HG03457 (cell line): Measurements from ENCODE around the gene ZBTB49.

Experiments
- ATAC-seq: cut with Tn5 transposase; IDR thresholded peaks from one replicate; pipeline ENCODE4 v1.9.1; 2021; ENCODE audit warnings: moderate number of reproducible peaks; ENCODE audit not compliant: unreplicated experiment

ZBTB49 gene

DNA sequence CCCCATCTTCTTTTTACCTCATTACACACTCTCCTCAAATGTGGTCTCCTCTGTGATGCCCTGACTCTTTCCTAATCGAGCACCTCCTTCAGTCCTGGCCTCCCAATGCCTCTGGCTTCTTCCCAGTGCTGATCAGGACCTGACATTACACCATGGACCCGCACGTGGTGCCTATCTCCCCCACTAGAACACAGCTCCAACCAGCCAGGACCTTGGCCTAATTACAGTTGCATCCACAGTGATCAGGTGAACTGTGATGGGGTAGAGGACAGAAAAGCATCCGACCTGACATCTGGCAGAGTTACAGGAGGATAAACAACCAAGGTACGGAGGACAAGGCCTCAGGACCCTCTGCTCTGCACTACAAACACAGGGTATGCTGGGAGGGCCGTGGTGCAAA is 12.5 kb upstream of the ZBTB49 start:
- no peak for ATAC-seq

- no peak for ATAC-seq
Measured at GRCh38 chr4:4281787-4282186, 8.3 kb upstream of the ZBTB49 start.

GRCh38 chr4:4284827-4285618 is 5.0 kb upstream of the ZBTB49 start:
- no peak for ATAC-seq

GRCh38 chr4:4288098-4288497 is 2.0 kb upstream of the ZBTB49 start:
- no peak for ATAC-seq

DNA sequence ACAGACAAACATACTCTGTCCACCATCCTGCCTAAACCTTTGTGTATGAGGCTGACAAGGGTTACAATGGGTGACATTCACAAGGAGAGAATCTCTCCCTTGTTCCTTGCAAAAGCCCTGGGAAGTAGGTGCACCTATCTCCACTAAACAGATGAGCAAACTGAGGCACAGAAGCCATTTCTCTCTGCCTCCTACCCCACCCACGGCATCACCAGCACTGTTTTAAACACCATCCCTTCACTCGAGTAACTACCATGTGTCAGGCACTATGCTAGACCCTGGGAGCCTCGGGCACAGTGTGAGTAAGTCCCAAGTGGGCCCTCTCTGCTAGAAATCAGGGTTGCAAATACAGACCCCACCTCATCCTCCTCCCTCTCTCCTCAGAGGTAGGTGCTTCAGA is 996 bp upstream of the ZBTB49 start:
- no peak for ATAC-seq

GRCh38 chr4:4289597-4289940 is 482 bp upstream of the ZBTB49 start:
- no peak for ATAC-seq

DNA sequence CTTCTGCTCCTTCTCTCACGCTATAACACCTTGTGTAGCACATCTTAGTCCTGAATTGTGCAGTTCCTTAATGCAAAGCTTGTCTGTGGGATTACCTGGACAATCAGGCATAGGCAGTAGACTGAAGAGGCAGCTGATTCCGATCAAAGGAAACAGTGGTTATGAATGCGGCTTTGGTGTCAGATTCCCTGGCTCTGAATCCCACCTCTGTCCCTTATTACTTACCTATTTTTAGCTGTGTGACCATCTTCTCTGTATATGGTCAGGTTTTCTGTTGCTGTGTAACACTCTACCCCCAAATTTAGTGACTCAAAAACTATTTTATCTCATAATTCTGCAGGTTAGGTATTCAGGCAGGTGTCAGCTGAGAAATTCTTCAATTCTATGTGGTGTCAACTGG is 3.2 kb downstream of the ZBTB49 start:
- ATAC-seq: no peak

- ATAC-seq: no peak
Measured at GRCh38 chr4:4296283-4296846, 6.3 kb downstream of the ZBTB49 start.

GRCh38 chr4:4299006-4299405 is 9.0 kb downstream of the ZBTB49 start:
- ATAC-seq: no peak

- ATAC-seq: no peak
Measured at GRCh38 chr4:4302001-4302400, 11.9 kb downstream of the ZBTB49 start.

DNA sequence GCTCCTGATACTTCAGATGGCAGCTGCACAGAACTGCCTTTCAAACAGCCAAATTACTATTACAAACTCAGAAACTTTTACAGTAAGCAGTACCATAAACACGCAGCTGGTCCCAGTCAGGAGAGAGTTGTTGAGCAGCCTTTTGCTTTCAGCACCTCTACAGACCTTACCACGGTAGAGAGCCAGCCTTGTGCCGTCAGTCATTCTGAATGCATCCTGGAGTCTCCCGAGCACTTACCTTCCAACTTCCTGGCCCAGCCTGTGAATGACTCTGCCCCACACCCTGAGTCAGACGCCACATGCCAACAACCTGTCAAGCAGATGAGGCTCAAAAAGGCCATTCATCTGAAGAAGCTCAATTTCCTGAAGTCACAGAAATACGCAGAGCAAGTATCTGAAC is 12.4 kb downstream of the ZBTB49 start:
- no peak for ATAC-seq

GRCh38 chr4:4306920-4307319 is 16.9 kb downstream of the ZBTB49 start:
- ATAC-seq: no peak

DNA sequence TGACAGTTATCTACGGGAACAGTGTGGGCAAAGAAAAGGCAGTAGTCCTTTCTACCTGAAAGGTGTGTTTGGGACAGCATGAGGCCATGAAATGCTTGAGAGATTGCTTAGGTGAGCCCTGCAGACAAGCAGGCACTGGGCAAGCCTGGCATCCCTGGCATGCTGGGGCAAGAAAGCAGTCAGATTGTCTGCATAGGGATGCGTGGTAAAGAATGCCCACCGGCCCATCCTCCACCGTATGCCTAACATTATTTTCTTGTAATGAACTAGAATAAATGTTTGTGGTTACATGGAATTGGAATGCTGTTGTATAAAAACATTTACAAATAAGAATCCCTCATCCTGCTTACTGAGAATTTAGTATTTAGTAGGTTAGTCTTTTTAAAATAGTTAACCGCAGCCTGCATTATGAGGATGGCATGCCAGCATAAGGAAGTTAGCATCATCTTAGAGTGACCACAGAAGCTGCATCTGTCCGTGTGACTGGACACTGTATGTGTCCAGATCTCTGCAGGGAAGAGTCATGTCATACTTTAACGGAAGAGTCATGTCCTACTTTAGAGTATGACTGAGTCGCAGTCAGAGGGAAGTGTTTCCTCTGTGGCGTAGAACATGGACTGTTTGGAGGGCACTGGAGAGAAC is 18.9 kb downstream of the ZBTB49 start:
- no peak for ATAC-seq

GRCh38 chr4:4311193-4311592 is 21.1 kb downstream of the ZBTB49 start:
- no peak for ATAC-seq

GRCh38 chr4:4315461-4316149 is 25.6 kb downstream of the ZBTB49 start:
- ATAC-seq: no peak

DNA sequence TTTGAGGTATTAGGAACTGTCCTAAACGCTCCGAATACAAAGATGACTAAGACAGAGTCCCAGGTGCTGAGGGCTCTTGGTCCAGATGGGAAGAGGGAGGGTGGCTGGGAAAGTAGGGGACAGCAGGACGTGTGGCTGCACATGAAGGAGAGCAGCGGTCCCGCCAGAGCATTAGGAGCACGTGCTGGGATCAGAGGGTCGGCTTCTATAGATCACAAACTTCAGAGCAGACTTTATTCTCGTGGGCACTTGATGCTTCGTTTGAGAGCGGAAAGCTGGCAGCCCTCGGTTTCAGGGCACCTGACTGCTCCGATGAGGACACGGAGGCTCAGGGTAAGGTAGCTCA is 26.1 kb downstream of the ZBTB49 start:
- ATAC-seq: no peak

DNA sequence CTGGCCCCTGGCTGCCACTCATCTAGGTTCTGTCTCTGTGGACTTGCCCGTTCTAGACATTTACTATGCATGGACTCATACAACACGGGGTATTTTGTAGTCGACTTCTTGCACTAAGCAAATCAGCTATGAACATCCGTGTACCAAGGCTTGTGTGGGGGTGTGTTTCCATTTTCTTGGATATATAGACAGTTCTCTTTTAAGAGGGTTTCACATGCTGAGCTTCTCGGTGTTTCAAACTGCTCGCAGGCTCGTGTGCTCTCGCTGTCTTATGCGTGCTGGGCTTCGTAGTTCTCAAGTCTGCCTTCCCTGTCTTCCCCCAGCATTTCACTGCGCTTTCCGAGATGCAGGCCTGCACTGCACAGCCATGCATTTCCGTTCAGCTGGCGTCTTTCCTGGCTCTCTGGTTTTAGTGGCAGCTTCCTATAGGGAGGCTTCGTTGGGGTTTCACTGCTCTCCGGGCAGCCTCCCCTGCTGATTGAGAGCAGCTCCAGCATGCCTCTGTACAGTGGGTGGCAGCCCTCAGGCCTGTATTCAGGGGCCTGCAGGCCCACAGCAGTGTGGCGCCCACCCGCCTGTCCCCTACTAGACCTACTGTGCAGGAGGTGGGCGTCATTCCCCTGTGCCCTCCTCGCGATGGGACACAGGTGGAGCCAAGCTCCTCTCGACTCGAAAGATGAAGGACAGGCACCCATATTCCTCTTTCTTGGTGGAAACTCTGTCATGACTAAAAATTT is 27.6 kb downstream of the ZBTB49 start:
- no peak for ATAC-seq

DNA sequence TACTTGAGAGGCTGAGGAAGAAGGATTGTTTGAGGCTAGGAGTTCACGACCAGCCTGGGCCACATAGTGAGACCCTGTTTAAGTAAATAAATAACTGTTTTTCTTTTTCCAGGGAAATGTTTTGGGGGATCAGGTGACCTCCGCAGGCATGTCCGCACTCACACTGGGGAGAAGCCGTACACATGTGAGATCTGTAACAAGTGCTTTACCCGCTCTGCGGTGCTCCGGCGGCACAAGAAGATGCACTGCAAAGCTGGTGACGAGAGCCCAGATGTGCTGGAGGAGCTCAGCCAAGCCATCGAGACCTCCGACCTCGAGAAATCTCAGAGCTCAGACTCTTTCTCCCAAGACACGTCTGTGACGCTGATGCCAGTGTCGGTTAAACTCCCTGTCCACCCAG is 30.5 kb downstream of the ZBTB49 start:
- no peak for ATAC-seq

GRCh38 chr4:4320951-4321714 is 31.1 kb downstream of the ZBTB49 start:
- no peak for ATAC-seq

GRCh38 chr4:4321951-4322688 is 32.1 kb downstream of the ZBTB49 start:
- ATAC-seq: no peak
